Kidney epithelial cell (primary cell): ENCODE measurements around the gene ASPN. TPM values are rescaled to one million over a fixed set of nuclear protein-coding genes. Genes with fewer than 3 reads are reported as not detected.

Experiments
- DNase-seq: peaks from one replicate; pipeline ENCODE4 v3.0.0-alpha.2; 2010; ENCODE audit warnings: low read depth
- H3K27me3 ChIP-seq: 2 replicates; pipeline ENCODE4 v1.6.0; 2011; ENCODE audit warnings: low read length; ENCODE audit not compliant: control insufficient read depth, insufficient read depth
- H3K36me3 ChIP-seq: 2 replicates; pipeline ENCODE4 v1.5.1; 2011; ENCODE audit warnings: low read length; ENCODE audit not compliant: control insufficient read depth, insufficient read depth
- H3K4me3 ChIP-seq: 2 replicates; pipeline ENCODE4 v1.5.1; 2011; ENCODE audit warnings: low read depth, mild to moderate bottlenecking, control low read depth, low read length
- total RNA-seq: library from RNA; depleted of rRNA; stranded (reverse); fragments of >200 nt; gene quantifications from 2 replicates; pipeline ENCODE4 v1.2.3, GENCODE V29; 2015
- TF ChIP-seq, protein P1 (sequence below): IDR thresholded peaks from 2 replicates; pipeline ENCODE4 v1.5.1; 2011; ENCODE audit warnings: mild to moderate bottlenecking, moderate library complexity, low read length, control low read depth, inconsistent platforms; ENCODE audit not compliant: insufficient read depth, poor library complexity, severe bottlenecking

ASPN gene
- total RNA-seq, 1 donor from 2014 or later, result not detected

DNA sequence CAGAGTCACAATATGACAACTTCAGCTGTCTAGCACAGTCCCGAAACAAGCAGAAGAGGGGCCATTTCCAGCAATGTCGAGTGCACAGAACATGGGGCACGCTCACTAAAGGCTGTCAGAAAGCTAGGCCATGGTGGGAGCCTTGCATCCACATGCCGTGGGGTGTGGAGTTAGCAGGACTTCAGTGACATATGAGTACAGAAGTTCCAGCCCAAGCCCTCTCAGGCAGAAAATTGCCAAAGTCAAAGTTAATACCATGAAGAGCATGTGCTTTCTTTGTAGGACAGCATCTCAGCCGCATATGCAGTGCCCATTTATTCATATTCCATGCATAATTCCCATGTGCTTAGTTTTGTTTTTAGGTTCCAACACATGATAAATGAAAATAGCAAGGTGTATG, 26.7 kb upstream of the ASPN start:
- Histone ChIP-seq H3K27me3 (no peaks in the 10 kb centered on the region), H3K4me3 (no peak overlapping the region), H3K36me3 (no peaks in the 10 kb centered on the region)
- DNase-seq, result no peak
- TF ChIP-seq, protein P1, sequence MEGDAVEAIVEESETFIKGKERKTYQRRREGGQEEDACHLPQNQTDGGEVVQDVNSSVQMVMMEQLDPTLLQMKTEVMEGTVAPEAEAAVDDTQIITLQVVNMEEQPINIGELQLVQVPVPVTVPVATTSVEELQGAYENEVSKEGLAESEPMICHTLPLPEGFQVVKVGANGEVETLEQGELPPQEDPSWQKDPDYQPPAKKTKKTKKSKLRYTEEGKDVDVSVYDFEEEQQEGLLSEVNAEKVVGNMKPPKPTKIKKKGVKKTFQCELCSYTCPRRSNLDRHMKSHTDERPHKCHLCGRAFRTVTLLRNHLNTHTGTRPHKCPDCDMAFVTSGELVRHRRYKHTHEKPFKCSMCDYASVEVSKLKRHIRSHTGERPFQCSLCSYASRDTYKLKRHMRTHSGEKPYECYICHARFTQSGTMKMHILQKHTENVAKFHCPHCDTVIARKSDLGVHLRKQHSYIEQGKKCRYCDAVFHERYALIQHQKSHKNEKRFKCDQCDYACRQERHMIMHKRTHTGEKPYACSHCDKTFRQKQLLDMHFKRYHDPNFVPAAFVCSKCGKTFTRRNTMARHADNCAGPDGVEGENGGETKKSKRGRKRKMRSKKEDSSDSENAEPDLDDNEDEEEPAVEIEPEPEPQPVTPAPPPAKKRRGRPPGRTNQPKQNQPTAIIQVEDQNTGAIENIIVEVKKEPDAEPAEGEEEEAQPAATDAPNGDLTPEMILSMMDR, result no peak

DNA sequence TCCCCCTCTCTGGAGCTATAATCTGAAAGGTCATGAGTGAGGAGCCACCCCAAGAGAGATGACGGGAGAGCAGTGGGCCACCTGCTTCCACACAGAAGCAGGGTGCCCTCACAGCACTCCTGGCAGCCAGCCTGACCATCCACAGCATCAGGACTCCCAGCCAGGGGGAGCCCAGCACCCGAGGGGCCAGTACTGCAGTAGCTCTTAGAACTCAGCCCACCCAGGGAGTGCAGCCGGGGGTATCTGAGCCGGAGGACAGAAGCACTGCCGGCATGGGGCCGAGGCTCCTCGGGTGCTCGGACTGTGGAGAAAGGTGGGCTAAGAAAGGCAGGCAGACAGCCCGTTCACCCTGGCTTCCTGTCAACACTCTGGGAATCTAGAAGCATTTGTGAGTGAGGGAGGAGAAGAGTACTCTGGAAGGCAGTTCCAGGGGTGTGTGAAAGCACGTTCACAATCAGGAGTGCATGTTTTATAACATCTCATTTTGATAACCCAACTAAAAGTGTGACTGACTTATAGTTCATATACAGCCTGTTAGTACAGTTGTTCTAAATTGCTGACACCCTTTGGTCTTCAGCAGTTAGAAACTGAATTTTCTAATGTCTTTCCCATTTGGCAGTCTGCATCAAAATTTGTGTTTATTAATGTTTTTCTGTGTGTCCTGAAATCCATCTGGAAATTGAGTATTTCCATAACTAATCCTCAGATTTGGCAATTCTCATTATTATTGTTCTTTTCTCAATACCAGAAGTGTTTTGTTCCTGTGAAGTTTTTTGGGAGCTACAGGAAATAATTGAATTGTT, 25.9 kb upstream of the ASPN start:
- Histone ChIP-seq H3K4me3 (no peak overlapping the region), H3K36me3 (no peaks in the 10 kb centered on the region), H3K27me3 (no peaks in the 10 kb centered on the region)
- no peak for DNase-seq
- TF ChIP-seq, protein P1, result no peak

DNA sequence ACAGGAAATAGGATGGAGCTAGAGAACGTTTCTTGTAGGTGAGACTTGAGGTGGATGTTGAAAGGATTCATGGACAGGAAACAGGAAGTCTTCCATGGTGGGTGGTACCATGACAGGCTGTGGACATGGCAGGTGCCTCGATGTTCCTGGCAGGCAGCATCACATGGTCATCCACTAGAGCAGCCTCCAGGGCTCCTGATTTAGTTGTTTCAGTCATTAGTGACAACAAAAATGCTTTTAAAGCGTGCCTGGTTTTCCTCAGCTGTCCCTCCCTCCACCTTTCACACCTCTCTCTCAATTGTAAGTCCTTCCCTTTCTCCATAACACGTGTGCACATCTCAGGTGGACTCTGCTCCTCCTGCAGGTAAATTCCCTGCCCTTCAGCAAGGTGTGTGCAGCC, 25.2 kb upstream of the ASPN start:
- TF ChIP-seq, protein P1, result no peak
- no peak for DNase-seq
- Histone ChIP-seq H3K4me3 (no peak overlapping the region), H3K36me3 (no peaks in the 10 kb centered on the region), H3K27me3 (no peaks in the 10 kb centered on the region)

DNA sequence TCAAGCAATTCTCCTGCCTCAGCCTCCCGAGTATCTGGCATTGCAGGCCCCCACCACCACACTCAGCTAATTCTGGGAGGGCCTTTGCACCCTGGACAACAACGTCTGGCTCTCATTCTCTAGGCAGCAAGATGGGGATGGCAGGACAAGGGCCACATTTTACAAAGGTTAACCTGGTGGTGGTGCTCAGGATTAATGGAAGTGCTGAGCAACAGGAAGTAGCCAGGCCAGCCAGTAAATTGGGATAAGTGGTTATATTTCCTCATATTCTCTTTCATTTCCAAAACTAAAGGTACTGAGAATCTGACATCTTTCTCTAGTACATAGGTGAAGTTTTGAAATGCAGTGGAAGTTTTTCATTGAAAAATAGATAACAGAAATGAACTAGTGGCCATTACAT, 24.7 kb upstream of the ASPN start:
- TF ChIP-seq, protein P1, result no peak
- no peak for DNase-seq
- H3K27me3 ChIP-seq, result no peaks in the 10 kb centered on the region
- H3K36me3 ChIP-seq, result no peaks in the 10 kb centered on the region
- H3K4me3 ChIP-seq, result no peak overlapping the region

DNA sequence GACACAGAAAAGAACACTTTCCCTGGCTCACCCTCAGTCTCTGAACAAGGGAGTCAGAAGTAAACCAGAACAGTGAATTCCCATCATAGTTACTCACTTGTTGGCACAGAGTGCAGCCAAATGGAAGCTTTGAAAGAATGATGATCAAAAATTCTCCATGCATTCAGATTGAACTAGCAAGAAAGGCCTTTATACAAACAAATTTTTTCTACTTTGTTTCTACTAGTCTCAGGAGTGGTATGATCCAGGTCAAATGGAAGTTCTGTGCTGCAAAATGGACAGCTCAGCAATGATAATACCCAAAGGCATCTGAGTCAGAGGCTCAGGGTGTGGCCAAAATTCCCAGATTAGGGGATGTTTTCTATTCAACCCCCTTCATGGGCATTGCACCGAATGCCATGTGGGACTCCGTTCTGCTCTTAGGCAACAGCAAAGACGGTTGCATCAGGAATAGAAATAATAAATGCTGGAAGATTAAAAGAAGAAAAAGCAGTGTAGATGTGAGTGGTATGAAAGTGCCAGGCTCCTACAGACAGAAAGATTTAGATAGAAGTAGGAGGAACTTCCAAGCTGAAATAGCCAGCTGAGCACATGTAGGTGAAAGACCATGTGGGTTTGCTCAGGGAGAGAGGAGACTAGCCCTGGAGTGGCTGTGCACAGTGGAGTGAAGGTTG, 24.0 kb upstream of the ASPN start:
- Histone ChIP-seq H3K36me3 (no peaks in the 10 kb centered on the region), H3K27me3 (no peaks in the 10 kb centered on the region), H3K4me3 (no peak overlapping the region)
- DNase-seq, result no peak
- TF ChIP-seq, protein P1, result no peak
